ENCODE data around the gene ZFR. TPM values are rescaled to one million over a fixed set of nuclear protein-coding genes. Genes with fewer than 3 reads are reported as not detected.

ZFR gene
- total and polyA plus RNA-seq, 7 experiments from 2014 or later, result 53.4 to 91.9 (median 58.9) TPM

Small RNAs within 50 kb of the gene (microRNA-seq; reads per million reads assigned to microRNA genes)
- gene MIR579 (ENCODE audit: borderline microRNAs expressed), result 11.4 reads per million, percentile 22 among the genes with 10 or more reads in this experiment

Other genes with a start within 250 kb of the ZFR start
- gene MTMR12, start 131.8 kb downstream of the ZFR start, total RNA-seq, result 10 to 100 TPM; 19.0 to 28.2 (median 24.0) TPM
- gene MTMR12, start 131.8 kb downstream of the ZFR start, polyA plus RNA-seq, result 10 to 100 TPM; 12.4 to 17.2 TPM
- 100 to 1,000 TPM; 187 to 388 (median 285) TPM for gene SUB1, start 140.8 kb upstream of the ZFR start, total RNA-seq
- 100 to 1,000 TPM; 383 to 571 TPM for gene SUB1, start 140.8 kb upstream of the ZFR start, polyA plus RNA-seq

Measured in naive thymus-derived CD4-positive, alpha-beta T cell (primary cell).